ENCODE measurements around the gene SAP30L. TPM values are rescaled to one million over a fixed set of nuclear protein-coding genes. Genes with fewer than 3 reads are reported as not detected.

SAP30L gene
- total and polyA plus RNA-seq, 4 donors: 6.3 to 11.1 (median 8.6) TPM

- no peak for TF ChIP-seq RXRA (IDR thresholded peaks at IDR 0.05)
- no peak for TF ChIP-seq JUND (IDR thresholded peaks at IDR 0.05)
- no peak for TF ChIP-seq YY1 (IDR thresholded peaks at IDR 0.05)
- TF ChIP-seq CTCF (IDR thresholded peaks at IDR 0.05; ENCODE audit: low read depth, low read length, missing input control): no peak
- no peak for TF ChIP-seq FOXA1 (IDR thresholded peaks at IDR 0.05)
- no peak overlapping the region for H3K9ac ChIP-seq (ENCODE audit: low read depth in 1 of 2, low read length in 2 of 2)
- H3K36me3 ChIP-seq (ENCODE audit: control insufficient read depth in 4 of 4, insufficient read depth in 3 of 4, low read depth in 1 of 4, low read length in 3 of 4): no peaks in the 10 kb centered on the region
- no peak overlapping the region for H3K27ac ChIP-seq (ENCODE audit: low read depth in 1 of 2, low read length in 2 of 2)
- 75% methylated on average over 4 of the region's 4 CpGs for WGBS
- no peaks in the 10 kb centered on the region for H3K4me1 ChIP-seq (ENCODE audit: control insufficient read depth in 4 of 4, insufficient read depth in 4 of 4, low read length in 3 of 4)
- H3K27me3 ChIP-seq (ENCODE audit: control insufficient read depth in 4 of 4, insufficient read depth in 4 of 4, low read length in 3 of 4): peaks cover 3 to 13% (median 4%) of the 10 kb centered on the region in 4 donors
- no peak for DNase-seq (ENCODE audit: low spot score)
- peaks cover 0 to 2% (median 0%) of the 10 kb centered on the region in 4 donors for H3K9me3 ChIP-seq (ENCODE audit: control insufficient read depth in 4 of 4, low read length in 3 of 4)
- no peak overlapping the region for H3K4me3 ChIP-seq (ENCODE audit: low read depth in 1 of 3, low read length in 3 of 3)
Measured at GRCh38 chr5:154494036-154494435, 48.2 kb downstream of the SAP30L start.

GRCh38 chr5:154498591-154498990 is 52.8 kb downstream of the SAP30L start:
- Histone ChIP-seq H3K4me3 (ENCODE audit: low read depth in 1 of 3, low read length in 3 of 3) (no peak overlapping the region), H3K9ac (ENCODE audit: low read depth in 1 of 2, low read length in 2 of 2) (no peak overlapping the region), H3K27me3 (ENCODE audit: control insufficient read depth in 4 of 4, insufficient read depth in 4 of 4, low read length in 3 of 4) (peaks cover 0 to 3% (median 2%) of the 10 kb centered on the region in 4 donors), H3K27ac (ENCODE audit: low read depth in 1 of 2, low read length in 2 of 2) (no peak overlapping the region), H3K9me3 (ENCODE audit: control insufficient read depth in 4 of 4, low read length in 3 of 4) (peaks cover 0 to 2% (median 0%) of the 10 kb centered on the region in 4 donors), H3K4me1 (ENCODE audit: control insufficient read depth in 4 of 4, insufficient read depth in 4 of 4, low read length in 3 of 4) (no peaks in the 10 kb centered on the region), H3K36me3 (ENCODE audit: control insufficient read depth in 4 of 4, insufficient read depth in 3 of 4, low read depth in 1 of 4, low read length in 3 of 4) (no peaks in the 10 kb centered on the region)
- no peak for TF ChIP-seq RAD21 (IDR thresholded peaks at IDR 0.05)
- TF ChIP-seq EGR1 (IDR thresholded peaks at IDR 0.05; ENCODE audit: low read depth in 2 of 2): no peak
- no peak for TF ChIP-seq ZBTB33 (IDR thresholded peaks at IDR 0.05)
- no peak for TF ChIP-seq ATF3 (IDR thresholded peaks at IDR 0.05)
- TF ChIP-seq HNF4A (conservative IDR thresholded peaks at IDR 0.05): no peak
- no peak for DNase-seq (ENCODE audit: low spot score)
- 82% methylated on average over 1 of the region's 1 CpG for WGBS

GRCh38 chr5:154498994-154499393 is 53.2 kb downstream of the SAP30L start:
- WGBS: 90% methylated on average over 2 of the region's 2 CpGs
- TF ChIP-seq ATF3 (IDR thresholded peaks at IDR 0.05): no peak
- no peak for DNase-seq (ENCODE audit: low spot score)
- Histone ChIP-seq H3K9me3 (ENCODE audit: control insufficient read depth in 4 of 4, low read length in 3 of 4) (peaks cover 0 to under 1% (median 0%) of the 10 kb centered on the region in 4 donors), H3K9ac (ENCODE audit: low read depth in 1 of 2, low read length in 2 of 2) (no peak overlapping the region), H3K27ac (ENCODE audit: low read depth in 1 of 2, low read length in 2 of 2) (no peak overlapping the region), H3K4me3 (ENCODE audit: low read depth in 1 of 3, low read length in 3 of 3) (no peak overlapping the region), H3K36me3 (ENCODE audit: control insufficient read depth in 4 of 4, insufficient read depth in 3 of 4, low read depth in 1 of 4, low read length in 3 of 4) (no peaks in the 10 kb centered on the region), H3K4me1 (ENCODE audit: control insufficient read depth in 4 of 4, insufficient read depth in 4 of 4, low read length in 3 of 4) (no peaks in the 10 kb centered on the region), H3K27me3 (ENCODE audit: control insufficient read depth in 4 of 4, insufficient read depth in 4 of 4, low read length in 3 of 4) (peaks cover 0 to 3% (median 2%) of the 10 kb centered on the region in 4 donors)
